ENCODE measurements around the gene SOX8. TPM values are rescaled to one million over a fixed set of nuclear protein-coding genes. Genes with fewer than 3 reads are reported as not detected.

SOX8 gene
- total RNA-seq, 1 donor from 2014 or later: 0.71 TPM

DNA sequence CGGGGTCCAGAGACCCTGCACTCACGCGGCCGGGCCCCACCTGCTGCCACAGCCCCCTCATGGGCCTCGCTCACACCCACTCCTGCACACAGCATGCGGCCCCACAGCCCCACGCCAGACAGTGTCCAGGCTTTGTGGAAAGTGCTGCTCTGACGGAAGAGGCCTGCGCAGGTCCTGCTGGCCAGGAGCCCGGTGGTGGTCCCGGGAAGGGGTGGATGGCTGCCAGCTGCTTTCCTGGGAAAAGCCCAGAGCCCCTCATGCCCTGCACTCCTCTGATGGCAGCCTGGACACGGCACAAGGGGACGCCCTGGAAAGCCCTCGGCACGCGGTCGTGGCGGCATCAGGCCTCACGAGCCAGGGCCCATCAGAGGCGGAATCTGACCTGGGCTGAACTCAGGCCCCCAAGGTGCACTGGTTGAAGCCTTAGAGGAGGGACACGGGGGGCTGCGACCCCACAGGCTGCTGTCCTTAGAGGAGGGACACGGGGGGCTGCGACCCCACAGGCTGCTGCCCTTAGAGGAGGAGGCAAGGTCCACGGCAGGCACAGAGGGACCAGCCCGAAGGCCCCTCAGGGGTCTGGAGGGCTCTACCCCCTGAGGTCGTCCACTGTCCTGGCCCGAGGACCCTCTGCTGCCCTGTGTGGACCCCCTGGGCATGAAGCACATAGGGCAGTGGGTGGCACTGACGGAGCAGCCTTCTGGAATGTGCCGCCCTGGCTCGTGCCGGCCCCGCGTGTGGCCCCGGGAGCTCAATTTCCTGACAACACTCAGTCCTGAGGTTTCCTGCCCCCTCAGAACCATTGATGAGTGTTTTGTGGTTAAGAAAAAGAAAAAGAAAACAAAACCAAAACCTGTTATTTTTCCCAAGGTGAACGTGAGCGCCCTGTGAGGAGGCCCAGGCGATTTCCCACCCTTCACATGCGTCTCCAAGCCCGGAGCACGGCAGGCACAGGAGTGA is 22.1 kb downstream of the SOX8 start:
- Histone ChIP-seq H3K4me3 (ENCODE audit: low read depth, low read length) (no peak overlapping the region), H3K27me3 (ENCODE audit: control insufficient read depth, insufficient read depth, low read length) (peaks cover 31% of the 10 kb centered on the region), H3K36me3 (ENCODE audit: control insufficient read depth, insufficient read depth, low read length) (no peaks in the 10 kb centered on the region)
- TF ChIP-seq, protein P1, sequence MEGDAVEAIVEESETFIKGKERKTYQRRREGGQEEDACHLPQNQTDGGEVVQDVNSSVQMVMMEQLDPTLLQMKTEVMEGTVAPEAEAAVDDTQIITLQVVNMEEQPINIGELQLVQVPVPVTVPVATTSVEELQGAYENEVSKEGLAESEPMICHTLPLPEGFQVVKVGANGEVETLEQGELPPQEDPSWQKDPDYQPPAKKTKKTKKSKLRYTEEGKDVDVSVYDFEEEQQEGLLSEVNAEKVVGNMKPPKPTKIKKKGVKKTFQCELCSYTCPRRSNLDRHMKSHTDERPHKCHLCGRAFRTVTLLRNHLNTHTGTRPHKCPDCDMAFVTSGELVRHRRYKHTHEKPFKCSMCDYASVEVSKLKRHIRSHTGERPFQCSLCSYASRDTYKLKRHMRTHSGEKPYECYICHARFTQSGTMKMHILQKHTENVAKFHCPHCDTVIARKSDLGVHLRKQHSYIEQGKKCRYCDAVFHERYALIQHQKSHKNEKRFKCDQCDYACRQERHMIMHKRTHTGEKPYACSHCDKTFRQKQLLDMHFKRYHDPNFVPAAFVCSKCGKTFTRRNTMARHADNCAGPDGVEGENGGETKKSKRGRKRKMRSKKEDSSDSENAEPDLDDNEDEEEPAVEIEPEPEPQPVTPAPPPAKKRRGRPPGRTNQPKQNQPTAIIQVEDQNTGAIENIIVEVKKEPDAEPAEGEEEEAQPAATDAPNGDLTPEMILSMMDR (IDR thresholded peaks at IDR 0.05; ENCODE audit: insufficient read depth, low read length, poor library complexity, severe bottlenecking): no peak
- DNase-seq (ENCODE audit: low read depth): no peak

DNA sequence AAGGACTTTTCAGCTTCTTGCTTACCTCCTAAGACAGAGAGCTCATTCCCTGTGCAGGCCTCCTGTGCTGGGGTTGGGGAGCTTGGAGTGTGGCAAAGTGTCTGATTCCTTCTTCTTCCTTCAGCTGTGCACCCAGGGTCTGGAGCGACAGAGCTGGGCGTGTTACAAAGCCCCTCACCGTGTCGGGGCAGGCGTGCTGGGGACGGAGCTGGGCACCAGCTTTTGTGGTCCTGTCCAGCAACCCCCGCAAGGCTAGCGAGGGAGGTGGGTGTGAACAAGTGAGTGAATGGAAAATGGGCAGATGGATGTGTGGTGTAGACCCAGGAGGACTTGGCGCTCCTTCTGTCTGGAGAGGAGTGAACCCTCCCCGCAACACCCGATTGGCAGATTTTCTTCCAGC is 23.7 kb downstream of the SOX8 start:
- Histone ChIP-seq H3K4me3 (ENCODE audit: low read depth, low read length) (no peak overlapping the region), H3K27me3 (ENCODE audit: control insufficient read depth, insufficient read depth, low read length) (peaks cover 38% of the 10 kb centered on the region), H3K36me3 (ENCODE audit: control insufficient read depth, insufficient read depth, low read length) (no peaks in the 10 kb centered on the region)
- TF ChIP-seq, protein P1 (IDR thresholded peaks at IDR 0.05; ENCODE audit: insufficient read depth, low read length, poor library complexity, severe bottlenecking): no peak
- no peak for DNase-seq (ENCODE audit: low read depth)

DNA sequence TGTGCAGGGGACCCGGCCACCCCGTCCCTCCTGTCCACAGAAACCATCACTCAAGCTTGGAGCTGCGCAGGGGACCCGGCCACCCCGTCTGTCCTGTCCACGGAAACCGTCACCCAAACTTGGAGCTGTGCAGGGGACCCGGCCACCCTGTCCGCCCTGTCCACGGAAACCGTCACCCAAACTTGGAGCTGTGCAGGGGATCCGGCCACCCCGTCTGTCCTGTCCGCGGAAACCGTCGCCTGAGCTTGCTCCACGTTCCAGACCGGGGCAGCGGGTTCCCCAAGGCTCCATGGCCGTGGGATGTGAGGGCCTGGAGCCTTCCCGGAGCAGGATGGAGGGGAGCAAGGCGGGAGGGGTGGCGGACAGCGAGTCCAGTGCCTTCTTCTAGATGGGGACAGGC is 25.2 kb downstream of the SOX8 start:
- no peak overlapping the region for H3K4me3 ChIP-seq (ENCODE audit: low read depth, low read length)
- H3K36me3 ChIP-seq (ENCODE audit: control insufficient read depth, insufficient read depth, low read length): no peaks in the 10 kb centered on the region
- no peak for DNase-seq (ENCODE audit: low read depth)
- peaks cover 52% of the 10 kb centered on the region for H3K27me3 ChIP-seq (ENCODE audit: control insufficient read depth, insufficient read depth, low read length)
- TF ChIP-seq, protein P1 (IDR thresholded peaks at IDR 0.05; ENCODE audit: insufficient read depth, low read length, poor library complexity, severe bottlenecking): no peak

DNA sequence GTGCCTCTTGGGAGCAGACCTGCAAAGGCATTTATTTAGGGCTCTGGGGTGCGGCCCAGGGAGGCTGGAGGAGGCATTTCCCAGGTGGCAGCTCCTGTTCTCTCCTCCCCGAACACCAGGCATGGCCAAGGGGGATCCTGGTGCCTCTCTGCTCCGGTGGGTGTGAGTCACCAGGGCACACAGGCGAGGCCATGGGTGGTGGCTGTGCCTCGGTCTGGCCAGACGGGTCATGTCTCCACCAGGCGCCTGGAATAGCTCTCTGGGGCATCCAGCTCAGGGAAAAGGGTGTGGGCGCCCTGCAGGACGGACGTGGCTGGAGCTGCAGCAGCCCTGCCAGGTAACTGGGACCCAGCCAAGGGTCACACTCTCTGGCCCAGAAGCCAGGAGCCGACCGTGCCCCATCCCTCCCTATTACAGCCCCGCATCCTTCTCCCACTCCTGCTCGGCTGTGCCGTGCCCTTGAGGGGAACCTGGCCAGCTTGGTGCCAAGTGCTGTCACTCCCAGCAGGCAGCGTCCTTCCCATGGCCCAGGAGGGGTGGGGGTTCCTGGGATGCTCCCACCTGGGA is 25.8 kb downstream of the SOX8 start:
- DNase-seq (ENCODE audit: low read depth): no peak
- peaks cover 56% of the 10 kb centered on the region for H3K27me3 ChIP-seq (ENCODE audit: control insufficient read depth, insufficient read depth, low read length)
- TF ChIP-seq, protein P1 (IDR thresholded peaks at IDR 0.05; ENCODE audit: insufficient read depth, low read length, poor library complexity, severe bottlenecking): no peak
- H3K36me3 ChIP-seq (ENCODE audit: control insufficient read depth, insufficient read depth, low read length): no peaks in the 10 kb centered on the region
- H3K4me3 ChIP-seq (ENCODE audit: low read depth, low read length): no peak overlapping the region

DNA sequence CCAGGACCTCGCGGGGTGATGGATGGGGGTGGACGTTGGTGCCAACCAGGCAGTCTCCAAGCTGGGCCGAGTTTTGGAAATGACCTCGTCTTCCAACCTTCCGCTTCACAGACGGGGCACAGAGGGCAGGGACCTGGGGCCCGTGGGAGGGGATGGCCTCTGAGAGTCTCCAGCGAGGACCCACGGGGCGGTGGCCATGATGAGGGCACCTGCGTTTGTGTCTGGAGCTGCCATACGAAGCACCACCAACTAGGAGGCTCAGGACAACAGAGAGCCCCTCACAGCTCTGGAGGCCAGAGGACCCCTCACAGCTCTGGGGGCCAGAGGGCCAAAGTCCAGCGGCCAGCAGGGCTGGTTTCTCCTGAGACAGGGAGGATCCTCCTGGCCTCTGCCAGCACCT is 26.5 kb downstream of the SOX8 start:
- TF ChIP-seq, protein P1 (IDR thresholded peaks at IDR 0.05; ENCODE audit: insufficient read depth, low read length, poor library complexity, severe bottlenecking): no peak
- H3K4me3 ChIP-seq (ENCODE audit: low read depth, low read length): no peak overlapping the region
- no peak for DNase-seq (ENCODE audit: low read depth)
- H3K36me3 ChIP-seq (ENCODE audit: control insufficient read depth, insufficient read depth, low read length): no peaks in the 10 kb centered on the region
- peaks cover 59% of the 10 kb centered on the region for H3K27me3 ChIP-seq (ENCODE audit: control insufficient read depth, insufficient read depth, low read length)

Measured in kidney epithelial cell (primary cell).